ENCODE results near the gene PRR5.

PRR5 gene

DNA sequence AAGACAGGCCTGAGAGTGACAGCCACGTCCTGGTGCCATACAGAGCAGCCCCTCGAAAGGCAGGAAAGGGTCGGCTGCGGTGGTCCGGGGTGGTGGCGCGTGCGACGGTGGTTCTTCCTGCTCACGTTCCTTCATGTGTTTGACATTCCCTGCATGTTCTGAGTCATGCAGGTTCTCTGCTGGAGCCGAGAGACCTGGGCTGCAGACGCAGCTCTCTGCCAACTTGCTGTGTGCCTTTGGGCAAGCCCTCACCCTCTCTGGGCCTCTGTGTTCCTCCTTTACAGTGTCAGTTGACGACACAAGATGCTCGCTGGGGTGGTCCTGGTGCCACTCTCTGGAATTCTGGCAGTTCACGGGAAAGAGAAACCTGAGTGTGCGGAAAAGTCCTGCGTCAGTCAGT lies 62.4 kb downstream of the PRR5 start:
- Histone ChIP-seq H3K27me3 (peaks cover 20% of the 10 kb centered on the region), H3K36me3 (no peaks in the 10 kb centered on the region)
- TF ChIP-seq, protein P1, sequence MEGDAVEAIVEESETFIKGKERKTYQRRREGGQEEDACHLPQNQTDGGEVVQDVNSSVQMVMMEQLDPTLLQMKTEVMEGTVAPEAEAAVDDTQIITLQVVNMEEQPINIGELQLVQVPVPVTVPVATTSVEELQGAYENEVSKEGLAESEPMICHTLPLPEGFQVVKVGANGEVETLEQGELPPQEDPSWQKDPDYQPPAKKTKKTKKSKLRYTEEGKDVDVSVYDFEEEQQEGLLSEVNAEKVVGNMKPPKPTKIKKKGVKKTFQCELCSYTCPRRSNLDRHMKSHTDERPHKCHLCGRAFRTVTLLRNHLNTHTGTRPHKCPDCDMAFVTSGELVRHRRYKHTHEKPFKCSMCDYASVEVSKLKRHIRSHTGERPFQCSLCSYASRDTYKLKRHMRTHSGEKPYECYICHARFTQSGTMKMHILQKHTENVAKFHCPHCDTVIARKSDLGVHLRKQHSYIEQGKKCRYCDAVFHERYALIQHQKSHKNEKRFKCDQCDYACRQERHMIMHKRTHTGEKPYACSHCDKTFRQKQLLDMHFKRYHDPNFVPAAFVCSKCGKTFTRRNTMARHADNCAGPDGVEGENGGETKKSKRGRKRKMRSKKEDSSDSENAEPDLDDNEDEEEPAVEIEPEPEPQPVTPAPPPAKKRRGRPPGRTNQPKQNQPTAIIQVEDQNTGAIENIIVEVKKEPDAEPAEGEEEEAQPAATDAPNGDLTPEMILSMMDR (IDR thresholded peaks at IDR 0.05), result no peak

DNA sequence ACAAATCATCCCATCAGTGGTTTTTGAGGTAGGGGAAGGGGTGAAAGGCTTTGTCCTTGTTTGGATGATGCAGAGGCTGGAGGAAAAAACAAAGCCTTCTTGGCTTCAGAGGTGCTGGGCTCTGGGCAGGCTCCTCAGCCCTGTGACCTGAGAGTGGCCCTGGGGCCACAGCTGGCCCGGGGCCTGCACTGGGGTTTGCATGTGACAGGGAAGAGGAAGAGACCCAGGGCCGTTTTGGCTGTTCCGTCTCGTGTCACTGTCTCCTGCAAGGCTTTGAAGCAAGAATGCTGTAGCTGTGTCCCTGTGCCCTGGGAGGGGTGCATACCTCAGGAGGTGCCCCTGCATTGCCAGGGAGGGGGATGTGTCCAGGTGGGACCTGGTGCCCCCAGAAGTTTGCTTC lies 63.0 kb downstream of the PRR5 start:
- H3K4me1 ChIP-seq (ENCODE audit: control insufficient read depth in 1 of 2, insufficient read depth in 1 of 2, low read depth in 1 of 2, low read length in 1 of 2), result no peaks in the 10 kb centered on the region
- no peak overlapping the region for H3K27ac ChIP-seq
- peaks cover 17% of the 10 kb centered on the region for H3K27me3 ChIP-seq
- TF ChIP-seq, protein P1 (IDR thresholded peaks at IDR 0.05), result no peak
- no peaks in the 10 kb centered on the region for H3K36me3 ChIP-seq
- no peak overlapping the region for H3K4me3 ChIP-seq (ENCODE audit: low read depth in 1 of 2, low read length in 1 of 2)
- no peaks in the 10 kb centered on the region for H3K9me3 ChIP-seq

More for the DNA sequence above, 62.4 kb downstream of the PRR5 start:
- Histone ChIP-seq H3K9me3 (no peaks in the 10 kb centered on the region), H3K27ac (no peak overlapping the region), H3K4me1 (ENCODE audit: control insufficient read depth in 1 of 2, insufficient read depth in 1 of 2, low read depth in 1 of 2, low read length in 1 of 2) (no peaks in the 10 kb centered on the region), H3K4me3 (ENCODE audit: low read depth in 1 of 2, low read length in 1 of 2) (no peak overlapping the region)

DNA sequence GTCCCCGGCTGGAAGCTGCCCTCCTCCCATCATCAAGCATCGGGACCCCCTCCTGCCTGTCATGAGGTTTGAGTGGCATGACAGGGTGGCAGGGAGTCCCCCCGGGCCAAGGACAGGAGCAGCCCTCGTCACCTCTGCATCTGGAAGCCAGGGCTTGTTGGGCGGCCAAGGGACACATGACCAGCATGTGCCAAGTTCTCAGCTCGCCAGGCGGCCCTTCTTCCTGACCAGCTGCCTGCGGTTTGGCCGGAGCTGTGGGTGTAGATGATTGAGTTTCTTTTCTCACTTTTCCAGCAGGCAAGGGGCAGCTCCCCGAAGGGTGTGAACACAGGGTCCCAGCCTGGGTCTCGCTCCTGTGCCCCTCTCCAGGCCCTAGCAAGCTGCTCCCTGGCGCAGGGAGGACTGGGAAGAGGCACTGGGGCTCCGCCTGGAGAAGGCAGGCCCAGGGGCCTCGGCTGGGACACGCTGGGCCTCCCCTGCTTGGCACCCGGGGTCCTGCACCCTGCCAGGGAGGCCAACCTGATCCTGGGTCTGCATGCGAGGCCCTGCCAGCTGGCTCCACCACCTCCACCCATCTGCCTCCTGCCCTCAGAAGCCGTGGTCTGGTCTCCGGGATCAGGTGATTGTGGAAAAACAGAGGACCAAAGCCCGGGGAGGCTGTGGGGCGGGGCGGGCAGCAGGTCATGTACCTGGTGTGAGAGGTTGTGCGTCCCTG lies 63.7 kb downstream of the PRR5 start:
- no peaks in the 10 kb centered on the region for H3K9me3 ChIP-seq
- no peak overlapping the region for H3K27ac ChIP-seq
- no peaks in the 10 kb centered on the region for H3K36me3 ChIP-seq
- no peak overlapping the region for H3K4me3 ChIP-seq (ENCODE audit: low read depth in 1 of 2, low read length in 1 of 2)
- TF ChIP-seq, protein P1 (IDR thresholded peaks at IDR 0.05), result no peak
- H3K4me1 ChIP-seq (ENCODE audit: control insufficient read depth in 1 of 2, insufficient read depth in 1 of 2, low read depth in 1 of 2, low read length in 1 of 2), result no peaks in the 10 kb centered on the region
- H3K27me3 ChIP-seq, result peaks cover 17% of the 10 kb centered on the region

DNA sequence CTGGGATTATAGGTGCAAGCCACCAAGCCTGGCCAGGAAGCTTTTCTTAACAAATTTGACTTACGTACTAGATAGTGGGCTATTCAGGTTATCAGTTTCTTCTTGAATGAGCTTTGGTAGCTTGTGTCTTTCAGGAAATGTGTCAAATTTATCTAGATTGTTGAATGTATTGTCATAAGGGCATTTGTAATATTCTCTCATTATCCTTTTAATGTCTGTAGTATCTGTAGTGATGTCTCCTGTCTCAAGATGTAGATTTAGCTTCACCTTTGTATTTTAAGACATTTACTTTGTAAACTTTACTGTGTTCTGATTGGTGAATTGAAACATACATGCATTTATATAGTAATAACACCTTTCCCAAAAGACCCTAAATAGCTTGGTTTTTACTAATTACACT lies 71.1 kb downstream of the PRR5 start:
- Histone ChIP-seq H3K4me1 (ENCODE audit: control insufficient read depth in 1 of 2, insufficient read depth in 1 of 2, low read depth in 1 of 2, low read length in 1 of 2) (no peaks in the 10 kb centered on the region), H3K36me3 (no peaks in the 10 kb centered on the region), H3K4me3 (ENCODE audit: low read depth in 1 of 2, low read length in 1 of 2) (no peak overlapping the region), H3K27me3 (no peaks in the 10 kb centered on the region), H3K9me3 (peaks cover 5% of the 10 kb centered on the region), H3K27ac (no peak overlapping the region)
- TF ChIP-seq, protein P1 (IDR thresholded peaks at IDR 0.05), result no peak

DNA sequence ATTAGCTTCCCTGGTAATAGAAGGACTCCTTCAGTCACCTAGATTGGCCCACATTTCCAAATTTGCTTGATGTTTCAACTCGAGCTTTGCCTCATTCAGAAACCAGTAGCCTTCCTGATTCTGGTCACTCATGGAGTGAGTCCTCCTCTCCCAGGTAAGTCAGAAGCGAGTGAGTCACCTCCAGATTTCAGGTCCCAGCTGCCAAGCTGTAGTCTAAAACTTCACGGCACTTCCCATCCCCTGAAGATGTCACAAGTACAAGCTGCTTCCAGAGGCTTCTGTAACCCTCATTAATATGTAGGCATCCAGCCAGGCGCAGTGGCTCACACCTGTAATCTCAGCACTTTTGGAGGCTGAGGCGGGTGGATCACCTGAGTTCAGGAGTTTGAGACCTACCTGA lies 73.9 kb downstream of the PRR5 start:
- Histone ChIP-seq H3K27ac (no peak overlapping the region), H3K27me3 (no peaks in the 10 kb centered on the region), H3K4me1 (ENCODE audit: control insufficient read depth in 1 of 2, insufficient read depth in 1 of 2, low read depth in 1 of 2, low read length in 1 of 2) (no peaks in the 10 kb centered on the region), H3K9me3 (peaks cover 5% of the 10 kb centered on the region), H3K4me3 (ENCODE audit: low read depth in 1 of 2, low read length in 1 of 2) (no peak overlapping the region), H3K36me3 (no peaks in the 10 kb centered on the region)
- TF ChIP-seq, protein P1 (IDR thresholded peaks at IDR 0.05), result no peak

All from neutrophil (primary cell).